HG02943 (cell line): ENCODE data around the gene PSORS1C2.

Source experiments
- ATAC-seq: cut with Tn5 transposase; IDR thresholded peaks from one replicate; pipeline ENCODE4 v1.9.1; 2021; ENCODE audit warnings: mild to moderate bottlenecking, low read depth, moderate library complexity; ENCODE audit not compliant: unreplicated experiment

The PSORS1C2 gene

DNA sequence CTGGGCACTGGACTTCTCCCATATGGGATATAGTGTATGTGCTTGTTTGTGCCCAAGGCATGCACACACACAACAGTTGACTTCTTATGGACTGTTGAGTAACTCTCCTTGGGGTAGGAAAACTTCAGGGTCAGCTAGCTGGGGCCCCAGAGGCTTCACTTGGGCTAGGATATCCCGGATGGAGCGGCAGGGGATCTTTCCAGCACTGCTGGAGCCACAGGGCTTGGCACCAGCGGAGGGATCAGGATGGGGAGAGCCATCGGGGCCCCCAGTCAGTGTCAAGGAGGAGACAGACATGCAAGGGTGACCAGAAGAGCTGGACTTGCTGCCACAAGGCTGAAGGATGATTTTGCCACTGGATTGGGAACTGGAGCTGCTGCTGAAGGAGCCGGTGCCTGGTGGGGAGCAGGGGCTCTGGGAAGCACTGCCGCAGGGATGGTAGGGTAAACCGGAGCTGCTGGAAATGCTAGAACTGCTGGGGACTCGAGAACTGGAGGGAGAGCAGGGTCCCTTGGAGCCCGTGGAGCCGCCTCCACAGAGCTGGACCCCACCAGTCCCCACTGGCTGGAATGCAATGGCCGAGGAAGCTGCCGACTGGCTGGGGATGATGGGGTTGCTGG is 22.8 kb downstream of the PSORS1C2 start:
- no peak for ATAC-seq

GRCh38 chr6:31114970-31115849 is 23.7 kb downstream of the PSORS1C2 start:
- ATAC-seq: no peak

DNA sequence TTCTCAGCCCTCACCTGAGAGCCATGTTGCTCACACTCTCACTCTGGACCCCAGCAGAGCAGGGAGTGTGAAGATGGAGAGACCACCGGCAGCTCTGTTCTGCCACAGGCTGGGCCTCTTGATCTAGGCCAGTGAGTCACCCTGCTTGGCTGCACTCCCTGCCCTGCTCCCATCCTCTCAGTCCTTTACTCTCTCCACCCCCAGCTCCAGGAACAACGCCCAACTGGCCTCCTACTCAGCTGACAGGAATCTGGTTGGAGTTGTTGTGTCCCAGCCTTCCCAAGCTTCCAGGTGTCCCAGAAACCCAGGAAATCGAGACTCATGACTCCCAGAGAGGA is 24.4 kb downstream of the PSORS1C2 start, which contains the start of gene PSORS1C1:
Gene PSORS1C1 (plus strand): TSS at position 260 of the 338 bp plus-strand sequence. CDS start 14,833 bp downstream, outside the sequence.
- no peak for ATAC-seq

DNA sequence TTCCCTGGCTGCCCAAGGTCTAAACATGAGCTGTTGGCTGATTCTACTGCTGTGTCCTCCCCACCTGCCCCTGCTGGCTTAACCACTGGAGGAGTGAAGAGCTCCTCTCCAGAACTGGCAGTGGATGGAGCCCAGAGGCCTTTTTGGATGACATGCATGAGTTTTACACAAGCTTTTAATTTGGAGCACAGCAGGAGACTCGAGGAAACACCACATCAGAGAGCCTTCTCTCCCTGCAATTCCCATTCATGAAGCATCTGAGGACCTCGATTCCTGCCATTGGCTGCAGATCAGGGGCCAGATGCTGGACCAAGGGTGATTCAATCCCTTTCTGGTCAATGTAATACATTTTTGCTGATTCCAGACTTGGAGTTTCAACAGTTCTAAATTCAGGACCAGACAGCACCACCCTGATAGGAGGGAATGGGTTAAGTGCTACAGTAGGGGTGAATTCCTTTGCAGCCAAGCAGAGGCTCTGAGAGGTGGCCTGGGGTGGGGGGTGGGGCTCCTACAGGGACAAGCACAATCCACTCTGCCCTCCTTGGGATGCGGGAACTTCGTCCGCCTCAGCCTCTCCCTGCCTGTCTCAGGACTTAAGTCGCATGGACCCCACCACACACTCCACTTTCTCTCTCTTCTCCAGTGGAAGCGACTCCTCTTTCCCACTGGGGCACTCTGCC is 24.9 kb downstream of the PSORS1C2 start:
- no peak for ATAC-seq

DNA sequence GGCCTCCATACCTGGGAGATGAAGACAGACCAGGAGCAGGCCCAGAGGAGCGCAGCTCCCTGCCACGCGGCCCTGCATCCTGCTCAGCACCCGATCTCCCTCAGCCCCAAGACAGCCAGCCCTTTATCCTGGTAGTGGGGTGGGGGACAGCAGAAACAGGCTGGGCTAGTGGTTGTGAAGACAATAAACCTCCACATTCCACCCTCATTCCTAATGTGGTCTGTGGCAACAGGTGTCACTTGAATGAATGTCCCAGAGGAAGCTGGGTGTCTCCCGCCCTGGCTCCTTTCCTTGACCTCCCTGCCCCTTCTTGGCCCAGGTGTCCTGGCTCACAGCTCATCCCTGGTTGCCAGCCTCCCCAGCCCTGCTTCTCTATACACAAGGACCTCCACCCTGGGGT is 26.4 kb downstream of the PSORS1C2 start, which contains the start of gene C6orf15:
Gene C6orf15 (minus strand): TSS at position 98 of the 400 bp plus-strand sequence. CDS start 20 bp downstream, at position 78.
- ATAC-seq: no peak

DNA sequence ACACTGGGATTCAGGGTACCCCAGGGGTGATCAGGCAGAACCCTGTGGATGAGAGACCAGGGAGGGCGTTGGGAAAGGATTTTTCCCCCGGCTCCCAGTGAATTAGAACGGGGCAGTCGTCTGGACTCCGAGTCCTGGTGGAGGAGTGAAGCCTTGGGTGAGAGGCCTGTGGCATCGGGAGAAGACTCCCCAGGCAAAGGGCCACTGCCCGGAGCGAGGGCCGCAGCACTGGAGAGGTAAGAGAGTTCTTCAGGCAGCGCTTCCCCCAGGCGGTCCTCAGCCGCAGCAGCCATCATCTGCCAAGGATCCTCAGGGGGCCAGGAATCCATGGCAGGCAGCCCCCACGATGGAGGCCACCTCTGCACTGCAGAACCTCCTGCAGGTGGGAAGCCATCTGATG is 27.2 kb downstream of the PSORS1C2 start:
- no peak for ATAC-seq

DNA sequence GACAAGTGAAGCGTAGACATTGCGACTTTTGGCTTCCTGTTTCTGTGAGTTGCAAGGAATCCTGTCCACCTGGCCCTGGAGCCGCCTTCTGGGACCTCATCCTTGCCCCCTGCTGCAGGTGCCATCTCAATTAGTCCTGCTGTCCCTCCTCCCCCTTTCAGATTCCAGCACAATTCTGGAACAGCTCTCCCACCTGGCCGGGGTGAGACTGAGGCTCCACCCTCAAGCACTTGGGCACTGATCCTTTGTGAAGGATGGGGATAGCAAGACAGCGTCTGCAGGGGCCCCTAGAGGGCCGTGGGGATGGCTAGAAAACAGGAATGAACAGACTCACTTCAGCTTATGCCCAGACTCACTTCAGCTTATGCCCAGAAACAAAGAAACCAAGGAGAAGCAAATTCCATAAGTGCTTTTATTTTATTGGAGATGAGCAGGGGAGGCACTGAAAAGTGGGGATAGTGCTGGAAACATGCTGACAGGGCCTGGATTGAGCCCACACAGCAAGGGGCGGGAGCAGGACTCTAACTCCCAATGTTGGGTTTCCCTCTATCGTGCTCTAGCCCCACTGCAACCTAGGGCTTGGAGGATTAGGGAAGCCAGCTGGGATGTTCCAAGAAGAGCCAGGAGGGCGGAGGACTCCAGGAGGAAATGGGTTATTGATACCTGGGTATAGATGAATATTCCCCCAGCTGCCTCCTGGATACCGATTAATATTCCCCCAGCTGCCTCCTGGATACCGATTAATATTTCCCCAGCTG is 27.9 kb downstream of the PSORS1C2 start:
- ATAC-seq: no peak

- ATAC-seq: no peak
Measured at GRCh38 chr6:31107052-31107451, 31.8 kb downstream of the PSORS1C2 start.

GRCh38 chr6:31103136-31103535 is 35.7 kb downstream of the PSORS1C2 start:
- ATAC-seq: no peak

- ATAC-seq: no peak
Measured at GRCh38 chr6:31098449-31098938, 40.4 kb downstream of the PSORS1C2 start.

DNA sequence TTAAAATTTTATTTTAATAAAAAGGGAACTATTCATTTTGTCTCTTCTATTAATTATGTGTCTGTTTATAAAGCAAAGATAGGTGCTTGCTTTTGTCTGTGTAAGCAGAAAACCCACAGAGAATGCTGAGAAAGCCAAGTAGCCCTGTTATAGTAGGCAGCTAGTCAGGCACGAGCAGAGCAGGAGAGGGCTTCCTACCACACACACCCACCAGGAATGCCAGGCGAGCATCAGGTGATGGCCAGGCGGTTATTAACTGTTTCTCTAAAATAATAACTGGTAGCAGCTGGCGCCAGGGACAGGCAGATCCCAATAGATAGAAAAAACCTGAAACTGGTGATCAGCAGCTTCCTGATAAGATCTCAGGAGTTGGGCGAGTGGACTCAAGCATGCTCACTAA is 42.2 kb downstream of the PSORS1C2 start:
- no peak for ATAC-seq

DNA sequence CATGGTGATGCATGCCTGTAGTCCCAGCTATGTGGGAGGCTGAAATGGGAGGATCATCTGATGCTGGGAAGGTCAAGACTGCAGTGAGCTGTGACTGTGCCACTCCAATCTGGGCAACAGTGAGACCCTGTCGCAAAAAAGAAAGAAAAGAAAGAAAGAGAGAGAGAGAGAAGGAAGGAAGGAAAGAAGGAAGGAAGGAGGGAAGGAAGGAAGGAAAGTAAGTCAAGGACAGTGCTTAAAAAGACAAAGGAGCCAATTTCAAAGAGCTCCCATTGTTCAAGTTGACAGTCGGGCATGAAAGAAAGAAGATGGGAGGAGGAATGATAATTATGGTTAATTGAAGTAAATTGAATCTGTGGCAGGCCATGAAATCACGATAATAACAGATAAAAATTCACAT is 42.7 kb downstream of the PSORS1C2 start:
- no peak for ATAC-seq

- ATAC-seq: no peak
Measured at GRCh38 chr6:31094389-31094881, 44.4 kb downstream of the PSORS1C2 start.

DNA sequence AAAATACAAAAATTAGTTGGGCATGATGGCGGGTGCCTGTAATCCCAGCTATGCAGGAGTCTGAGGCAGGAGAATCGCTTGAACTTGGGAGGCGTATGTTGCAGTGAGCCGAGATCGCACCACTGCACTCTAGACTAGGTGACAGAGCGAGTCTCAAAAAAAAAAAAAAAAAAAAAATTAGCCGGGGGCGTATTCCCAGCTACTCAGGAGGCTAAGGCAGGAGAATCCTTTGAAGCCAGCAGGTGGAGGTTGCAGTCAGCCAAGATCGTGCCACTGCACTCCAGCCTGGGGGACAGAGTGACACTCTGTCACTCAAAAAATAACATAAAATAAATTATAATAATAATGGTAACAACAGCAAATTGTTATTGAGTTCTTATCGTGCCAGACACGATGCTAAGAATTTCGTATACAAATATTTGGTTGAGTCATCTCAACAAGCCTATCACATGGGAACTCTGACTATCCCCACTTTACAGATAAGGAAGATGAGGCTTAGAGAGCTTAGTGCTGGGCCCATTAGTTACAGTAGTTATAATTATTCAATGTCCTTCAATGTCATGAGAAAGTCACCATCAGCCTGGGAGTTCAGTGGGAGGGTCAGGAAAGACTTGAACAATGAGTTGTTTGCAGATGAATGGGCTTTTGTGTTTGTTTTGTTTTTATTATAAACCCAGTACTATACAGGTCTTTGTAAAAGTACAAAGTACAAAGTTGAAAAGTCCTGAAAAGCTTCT is 45.9 kb downstream of the PSORS1C2 start:
- no peak for ATAC-seq

DNA sequence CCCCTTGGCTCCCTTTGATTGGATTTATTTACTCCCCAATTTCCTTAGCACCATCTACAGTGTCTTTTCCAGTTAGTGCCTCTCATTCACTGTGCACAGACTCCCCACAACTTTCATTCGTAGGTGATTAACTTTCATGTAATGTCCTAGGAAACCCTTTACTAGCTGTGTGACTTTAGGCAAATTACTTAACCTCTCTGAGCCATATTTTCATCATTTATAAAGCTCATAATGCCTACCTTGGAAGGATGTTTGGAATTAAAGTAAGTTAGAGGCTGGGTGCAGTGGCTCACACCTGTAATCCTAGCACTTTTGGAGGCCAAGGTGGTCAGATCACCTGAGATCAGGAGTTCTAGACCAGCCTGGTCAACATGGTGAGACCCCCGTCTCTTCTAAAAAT is 46.6 kb downstream of the PSORS1C2 start:
- no peak for ATAC-seq

DNA sequence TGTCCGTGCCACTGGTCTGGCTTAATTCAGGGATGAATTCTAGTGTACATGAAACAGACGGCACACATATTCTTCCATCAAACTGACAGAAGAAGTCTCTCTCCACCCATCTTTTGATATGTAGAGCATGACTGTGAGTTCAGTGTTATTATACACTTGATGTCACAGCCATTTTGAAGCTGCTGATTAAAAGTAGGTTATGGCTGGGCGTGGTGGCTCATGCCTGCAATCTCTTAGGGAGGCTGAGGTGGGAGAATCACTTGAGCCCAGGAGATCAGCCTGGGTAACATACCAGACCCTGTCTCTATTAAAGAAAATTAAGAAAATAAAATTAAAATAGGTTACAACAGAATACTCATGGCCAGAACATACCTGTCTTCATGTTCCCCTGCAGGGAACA is 47.2 kb downstream of the PSORS1C2 start:
- no peak for ATAC-seq

DNA sequence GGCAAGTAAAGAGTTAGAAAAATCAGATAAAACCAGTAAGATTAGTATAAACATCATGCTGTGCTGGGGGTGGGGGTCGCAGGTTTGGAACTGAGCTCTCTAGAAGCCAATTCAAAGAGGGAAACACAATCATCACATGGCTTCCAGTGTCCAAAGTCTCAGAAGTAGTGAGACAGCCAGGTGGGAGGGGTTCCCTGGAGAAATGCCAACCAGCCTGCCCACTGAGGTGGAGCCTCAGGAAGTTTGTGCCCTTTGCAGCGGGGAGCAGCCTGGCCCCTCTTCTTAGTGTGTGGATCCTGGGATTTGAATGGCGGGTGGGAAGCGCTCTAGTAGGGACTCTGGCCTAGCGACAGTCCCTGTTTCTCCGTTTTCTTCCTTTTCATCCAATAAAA is 47.9 kb downstream of the PSORS1C2 start:
- ATAC-seq: no peak

DNA sequence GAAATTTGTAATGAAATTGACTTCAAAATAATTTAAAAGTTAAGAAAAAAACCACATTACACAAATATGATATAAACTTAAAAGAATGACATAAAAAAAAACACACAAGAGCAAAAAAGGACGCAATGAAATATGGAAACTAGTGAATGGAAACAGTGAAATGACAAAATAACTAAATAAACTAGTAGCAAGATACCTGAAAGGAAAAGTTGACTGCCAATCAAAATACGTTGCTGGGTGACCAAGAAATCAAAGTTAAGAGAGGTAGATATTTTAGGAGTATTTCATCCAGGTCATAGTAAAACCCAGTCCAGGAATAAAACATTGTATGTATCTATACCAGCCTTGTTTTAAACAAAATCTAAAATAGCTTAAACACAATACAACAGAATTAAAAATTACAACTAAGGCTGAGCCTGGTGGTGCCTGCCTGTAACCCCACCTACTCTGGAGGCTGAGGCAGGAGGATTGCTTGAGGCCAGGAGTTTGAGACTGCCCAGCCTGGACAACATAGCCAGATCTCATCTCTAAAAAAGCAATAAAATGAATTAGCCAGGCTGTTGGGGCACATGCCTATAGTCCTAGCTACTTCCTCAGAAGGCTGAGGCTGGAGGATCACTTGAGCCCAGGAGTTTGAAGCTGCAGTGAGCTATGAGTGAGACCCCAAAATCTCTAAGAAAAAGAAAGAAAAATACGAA is 48.4 kb downstream of the PSORS1C2 start:
- ATAC-seq: no peak
